ENCODE data around the gene FRAT2. TPM values are rescaled to one million over a fixed set of nuclear protein-coding genes. Genes with fewer than 3 reads are reported as not detected.

Gene FRAT2
- total and polyA plus RNA-seq, 10 of the 15 experiments (the other 5 are each of a cell fraction or from before 2014, with no cell fraction given): 0.69 to 5.9 (median 3.8) TPM

GRCh38 chr10:97372233-97372875, 37.8 kb upstream of the FRAT2 start (continued):
- TF ChIP-seq ZBTB40 (IDR thresholded peaks at IDR 0.05; ENCODE audit: borderline replicate concordance): no peak
- no peak for TF ChIP-seq SREBF1 (IDR thresholded peaks at IDR 0.05; ENCODE audit: low read length)
- TF ChIP-seq IRF3 (IDR thresholded peaks at IDR 0.05): no peak

- Histone ChIP-seq H2AFZ (ENCODE audit: control insufficient read depth, low read depth, low read length) (no peak overlapping the region), H3K4me1 (ENCODE audit: control insufficient read depth, insufficient read depth, low read length) (no peaks in the 10 kb centered on the region), H3K4me3 (no peak overlapping the region), H3K27ac (ENCODE audit: control insufficient read depth, insufficient read depth) (no peak overlapping the region), H3K79me2 (ENCODE audit: control insufficient read depth, insufficient read depth, low read length) (no peaks in the 10 kb centered on the region), H4K20me1 (ENCODE audit: control insufficient read depth, insufficient read depth) (no peaks in the 10 kb centered on the region), H3K36me3 (ENCODE audit: control insufficient read depth in 2 of 2, insufficient read depth in 2 of 2, low read length in 1 of 2) (peaks cover 12 to 36% of the 10 kb centered on the region in 2 experiments), H3K9ac (ENCODE audit: control insufficient read depth, insufficient read depth, low read length) (no peak overlapping the region), H3K4me2 (ENCODE audit: control insufficient read depth, insufficient read depth) (no peak overlapping the region), H3K9me3 (replicated peaks; ENCODE audit: control insufficient read depth, insufficient read depth, low read length) (no peaks in the 10 kb centered on the region), H3K27me3 (replicated peaks in 1 of 2; ENCODE audit: control insufficient read depth in 2 of 2, insufficient read depth in 2 of 2, low read length in 1 of 2) (no peaks in the 10 kb centered on the region)
- intact Hi-C loops (cut with micrococcal nuclease; ENCODE audit: unreplicated experiment) (no loop called here), in situ Hi-C loops (cut with MboI) (no loop called here)
- ChIA-PET CTCF (no interaction called here), SMC1A (ENCODE audit: uncharacterized antibody, unreplicated experiment) (no interaction called here), POLR2A (no interaction called here), RAD21 (ENCODE audit: unreplicated experiment) (no interaction called here)
- FAIRE-seq: no peak
- no TSS peak for BruUV-seq (replicated peaks)
- no peak for ATAC-seq
- DNase-seq (ENCODE audit: low read depth, low spot score): no peak
- 94% methylated on average over 7 of the region's 7 CpGs for WGBS (ENCODE audit: insufficient coverage, insufficient replicate concordance, low lambda C conversion rate, missing lambda C conversion rate)
- TF ChIP-seq WRNIP1 (IDR thresholded peaks at IDR 0.05; ENCODE audit: borderline replicate concordance, low read depth, low read length): no peak
- TF ChIP-seq CEBPZ (IDR thresholded peaks at IDR 0.05; ENCODE audit: low read depth, low read length): no peak
- no peak for TF ChIP-seq SMAD1 (IDR thresholded peaks at IDR 0.05; ENCODE audit: low read depth, partially characterized antibody)
- no peak for TF ChIP-seq TARDBP (IDR thresholded peaks at IDR 0.05; ENCODE audit: borderline replicate concordance)
- no peak for TF ChIP-seq MAX (IDR thresholded peaks at IDR 0.05; ENCODE audit: low read depth, low read length)
- TF ChIP-seq BCLAF1 (IDR thresholded peaks at IDR 0.05): no peak
- no peak for TF ChIP-seq SMARCA5 (IDR thresholded peaks at IDR 0.05)
These were observed 37.2 kb upstream of the FRAT2 start for GRCh38 chr10:97371696-97372095.
